HepG2 (cell line): ENCODE results near the gene LYRM4. TPM values are rescaled to one million over a fixed set of nuclear protein-coding genes. Genes with fewer than 3 reads are reported as not detected.

Experiments
- ATAC-seq: fragments of 200-7000 bp; cut with Tn5 transposase; 3 replicates; pipeline ENCODE4 v1.9.1; 2020; ENCODE audit warnings: mild to moderate bottlenecking, moderate library complexity
- BruUV-seq: library from RNA; stranded (reverse); fragments of 400-500 nt; replicated peaks from 2 replicates; lab custom pipeline; 2021; lab: Mats Ljungman, UMichigan
- CTCF ChIA-PET: fragments of 300-600 bp; formaldehyde crosslinking; extraction: SDS; loops from one replicate; lab custom pipeline; 2021; ENCODE audit warnings: low total read pairs, inconsistent platforms, low intra/inter-chr PET ratio; lab: Yijun Ruan, JAX
- POLR2A ChIA-PET: fragments of 350-600 bp; sonication (Branson Sonifier 250); formaldehyde crosslinking; loops from one replicate; lab custom pipeline; 2020; ENCODE audit warnings: antibody characterized with exemption, inconsistent platforms; lab: Yijun Ruan, JAX
- DNase-seq: peaks from one replicate; pipeline ENCODE4 v3.0.0-alpha.2; 2015; ENCODE audit warnings: low spot score
- FAIRE-seq: peaks from 3 replicates; lab custom pipeline; 2011; peaks lifted over from hg19 to GRCh38; lab: Jason Lieb, UNC
- H2AFZ ChIP-seq: one replicate; pipeline ENCODE4 v1.6.1; 2011; ENCODE audit warnings: low read length, inconsistent platforms
- H3K27ac ChIP-seq: fragments of 300-600 bp; 3 replicates; pipeline ENCODE4 v1.8.0; 2011; ENCODE audit warnings: mixed run types, mild to moderate bottlenecking, mixed read lengths, low read length, inconsistent platforms; ENCODE audit not compliant: insufficient read depth; ENCODE audit errors: extremely low read length
- H3K27me3 ChIP-seq, 2 experiments: fragments of 200-600 bp in 1 of 2; 2 replicates in 1 of 2; 3 replicates in 1 of 2; pipeline versions ENCODE4 v1.6.0 to v1.8.0; 2011; ENCODE audit warnings: low read length in 2 of 2, mild to moderate bottlenecking in 2 of 2, moderate library complexity in 2 of 2, inconsistent platforms in 1 of 2; ENCODE audit not compliant: insufficient read depth in 2 of 2, control insufficient read depth in 1 of 2
- H3K36me3 ChIP-seq, 2 experiments: fragments of 200-600 bp in 1 of 2; replicated peaks in 1 of 2; 2 replicates in 1 of 2; 3 replicates in 1 of 2; pipeline versions ENCODE4 v1.5.1 to v1.8.0; 2011; ENCODE audit warnings: low read length in 2 of 2, inconsistent platforms in 1 of 2; ENCODE audit not compliant: insufficient read depth in 2 of 2, control insufficient read depth in 1 of 2
- H3K4me1 ChIP-seq: 2 replicates; pipeline ENCODE4 v1.5.1; 2012; ENCODE audit warnings: low read length, inconsistent platforms; ENCODE audit not compliant: insufficient read depth
- H3K4me2 ChIP-seq: 2 replicates; pipeline ENCODE4 v1.6.0; 2011; ENCODE audit warnings: low read depth, low read length, inconsistent platforms
- H3K4me3 ChIP-seq, 3 experiments: fragments of 200-600 bp in 1 of 3; sonication (generic), shearing (Covaris generic) in 1 of 3; replicated peaks in 1 of 3; 2 replicates each; pipeline ENCODE4 v1.5.1; 2011 to 2016; ENCODE audit warnings: low read length in 3 of 3, inconsistent platforms in 2 of 3, low read depth in 2 of 3, mild to moderate bottlenecking in 2 of 3, control low read depth in 1 of 3, mixed read lengths in 1 of 3; ENCODE audit not compliant: insufficient read depth in 1 of 3
- H3K79me2 ChIP-seq: one replicate; pipeline ENCODE4 v1.6.1; 2011; ENCODE audit warnings: low read length, inconsistent platforms; ENCODE audit not compliant: insufficient read depth
- H3K9ac ChIP-seq: 2 replicates; pipeline ENCODE4 v1.6.0; 2011; ENCODE audit warnings: mild to moderate bottlenecking, low read depth, low read length, inconsistent platforms; ENCODE audit not compliant: insufficient read depth
- H3K9me3 ChIP-seq: 2 replicates; pipeline ENCODE4 v1.5.1; 2012; ENCODE audit warnings: mild to moderate bottlenecking, low read length
- H4K20me1 ChIP-seq: 2 replicates; pipeline ENCODE4 v1.6.0; 2011; ENCODE audit warnings: inconsistent platforms, mild to moderate bottlenecking, low read length, moderate library complexity; ENCODE audit not compliant: insufficient read depth
- CEBPB ChIP-seq: IDR thresholded peaks from 2 replicates; pipeline ENCODE4 v1.6.1; 2011; ENCODE audit warnings: low read depth, low read length, improper control_type of control experiment, borderline replicate concordance
- SAFB2 ChIP-seq: sonication (generic); formaldehyde crosslinking; IDR thresholded peaks from 2 replicates; pipeline ENCODE4 v1.5.1; 2020; ENCODE audit warnings: missing genetic modification reagents, low read depth, mild to moderate bottlenecking, borderline replicate concordance
- ZBTB38 ChIP-seq: sonication (generic); formaldehyde crosslinking; IDR thresholded peaks from 2 replicates; pipeline ENCODE4 v1.5.1; 2020; ENCODE audit warnings: mild to moderate bottlenecking, missing genetic modification reagents
- ZNF773 ChIP-seq: sonication (generic); formaldehyde crosslinking; IDR thresholded peaks from 2 replicates; pipeline ENCODE4 v1.4.0; 2020; ENCODE audit warnings: missing genetic modification reagents, borderline replicate concordance
- ZNF891 ChIP-seq: sonication (generic); formaldehyde crosslinking; IDR thresholded peaks from 2 replicates; pipeline ENCODE4 v1.5.0; 2020; ENCODE audit warnings: mild to moderate bottlenecking, missing genetic modification reagents
- WGBS: methylation state at CpG from one replicate; pipeline ENCODE4 v1.1.6; 2017; ENCODE audit warnings: low lambda C conversion rate; 5-methylcytosine and 5-hydroxymethylcytosine counted together
- in situ Hi-C: cut with HindIII; loops from 2 replicates; pipeline ENCODE4 v1.10.0; 2017; ENCODE audit warnings: low pct_unique_long_range_greater_than_20kb; ENCODE audit not compliant: extremely low pct_ligation_motif_present
- intact Hi-C: fragments of 100-400 bp; cut with micrococcal nuclease; formaldehyde crosslinking; loops from one replicate; pipeline ENCODE4 v1.10.0; 2022; ENCODE audit not compliant: unreplicated experiment
- polyA plus RNA-seq, 8 experiments: library from polyadenylated mRNA; depleted of rRNA in 3 of 8; stranded (reverse) in 7 of 8; unstranded in 1 of 8; fragments of >200 nt; fragmentation: Illumina TruSeq in 4 of 8; extraction: Trizol in 4 of 8; gene quantifications; 2 replicates each; pipeline versions ENCODE4 v1.2.1 to v1.2.3, GENCODE V29; 2011 to 2016; ENCODE audit warnings: low read depth in 4 of 8, missing spikeins in 1 of 8, mixed read lengths in 1 of 8; ENCODE audit not compliant: insufficient read depth in 1 of 8
- total RNA-seq, 5 experiments: library from RNA; depleted of rRNA; stranded (reverse); fragments of >200 nt; fragmentation: Illumina TruSeq; extraction: Trizol; gene quantifications; 2 replicates each; pipeline ENCODE4 v1.2.3, GENCODE V29; 2016; ENCODE audit warnings: low read depth in 1 of 5
- TF ChIP-seq, protein P1 (sequence below): sonication (generic); formaldehyde crosslinking; IDR thresholded peaks from 2 replicates; pipeline ENCODE4 v1.5.1; 2020; ENCODE audit warnings: mild to moderate bottlenecking, moderate library complexity, missing genetic modification reagents
- TF ChIP-seq, protein P2 (sequence below): sonication (generic); formaldehyde crosslinking; IDR thresholded peaks from 2 replicates; pipeline ENCODE4 v1.4.0; 2020; ENCODE audit warnings: mild to moderate bottlenecking, missing genetic modification reagents, borderline replicate concordance
- TF ChIP-seq, protein P3 (sequence below): sonication (generic); formaldehyde crosslinking; IDR thresholded peaks from 2 replicates; pipeline ENCODE4 v1.5.1; 2020; ENCODE audit warnings: mild to moderate bottlenecking, missing genetic modification reagents, moderate library complexity

LYRM4 gene
- total and polyA plus RNA-seq, 2 of the 13 experiments (the other 11 are each of a cell fraction or from before 2014, with no cell fraction given): 64.6 to 67.5 TPM

DNA sequence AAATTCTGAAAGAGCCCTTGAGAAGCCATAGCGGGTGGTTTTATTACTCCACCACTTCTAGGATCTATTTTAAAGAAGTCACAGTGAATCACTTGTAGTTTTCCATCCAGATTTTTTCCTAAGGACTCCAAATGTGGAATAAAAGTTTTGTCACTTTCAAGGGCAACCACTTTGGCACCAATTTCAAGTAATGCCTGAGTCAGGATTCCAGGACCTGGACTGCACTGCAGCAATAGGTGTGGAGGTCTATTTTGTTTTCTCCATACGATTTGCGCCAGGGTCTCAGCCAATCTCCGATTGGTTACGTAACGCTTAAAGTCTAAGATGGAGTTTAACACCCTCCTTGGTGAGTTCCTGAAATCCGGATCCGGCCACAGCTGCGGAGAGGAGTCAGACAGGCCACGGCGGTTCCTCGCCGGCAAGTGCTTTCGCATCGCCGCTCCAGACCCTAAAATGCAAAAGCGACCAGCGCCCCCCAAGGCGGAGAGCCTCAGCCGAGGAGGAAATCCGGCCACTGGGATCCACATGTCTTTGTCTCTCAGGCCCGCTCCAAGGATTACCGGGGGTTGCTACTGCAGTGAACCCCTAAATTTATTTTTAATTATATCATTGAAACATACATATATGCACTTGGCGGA lies 194.2 kb downstream of the LYRM4 start:
- Histone ChIP-seq H3K36me3 (no peaks in the 10 kb centered on the region), H3K9ac (no peak overlapping the region), H3K4me3 (no peak overlapping the region), H3K4me2 (no peak overlapping the region), H3K9me3 (no peaks in the 10 kb centered on the region), H3K79me2 (no peaks in the 10 kb centered on the region), H4K20me1 (no peaks in the 10 kb centered on the region)
- WGBS: 96% methylated on average over 24 of the region's 24 CpGs
- intact Hi-C loops: no loop called here
- FAIRE-seq (no peak), DNase-seq (no peak), ATAC-seq (no peak)
- no TSS peak for BruUV-seq
- ChIA-PET POLR2A (interaction anchor here (0.8 kb wide), 1 partner anchor 16 kb away, joined by 4 read pairs; no protein-coding TSS in a partner anchor), CTCF (no interaction called here)
- TF ChIP-seq ZBTB38 (CRISPR knock-in tag) (peak; percentile 33; the same call in 1 of the 2 replicates), ZNF773 (no peak), SAFB2 (CRISPR knock-in tag) (no peak), CEBPB (peak; percentile 48; the same call in 1 of the 2 replicates), ZNF891 (no peak)
- TF ChIP-seq, protein P1, sequence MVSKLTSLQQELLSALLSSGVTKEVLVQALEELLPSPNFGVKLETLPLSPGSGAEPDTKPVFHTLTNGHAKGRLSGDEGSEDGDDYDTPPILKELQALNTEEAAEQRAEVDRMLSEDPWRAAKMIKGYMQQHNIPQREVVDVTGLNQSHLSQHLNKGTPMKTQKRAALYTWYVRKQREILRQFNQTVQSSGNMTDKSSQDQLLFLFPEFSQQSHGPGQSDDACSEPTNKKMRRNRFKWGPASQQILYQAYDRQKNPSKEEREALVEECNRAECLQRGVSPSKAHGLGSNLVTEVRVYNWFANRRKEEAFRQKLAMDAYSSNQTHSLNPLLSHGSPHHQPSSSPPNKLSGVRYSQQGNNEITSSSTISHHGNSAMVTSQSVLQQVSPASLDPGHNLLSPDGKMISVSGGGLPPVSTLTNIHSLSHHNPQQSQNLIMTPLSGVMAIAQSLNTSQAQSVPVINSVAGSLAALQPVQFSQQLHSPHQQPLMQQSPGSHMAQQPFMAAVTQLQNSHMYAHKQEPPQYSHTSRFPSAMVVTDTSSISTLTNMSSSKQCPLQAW: no peak
- TF ChIP-seq, protein P2, sequence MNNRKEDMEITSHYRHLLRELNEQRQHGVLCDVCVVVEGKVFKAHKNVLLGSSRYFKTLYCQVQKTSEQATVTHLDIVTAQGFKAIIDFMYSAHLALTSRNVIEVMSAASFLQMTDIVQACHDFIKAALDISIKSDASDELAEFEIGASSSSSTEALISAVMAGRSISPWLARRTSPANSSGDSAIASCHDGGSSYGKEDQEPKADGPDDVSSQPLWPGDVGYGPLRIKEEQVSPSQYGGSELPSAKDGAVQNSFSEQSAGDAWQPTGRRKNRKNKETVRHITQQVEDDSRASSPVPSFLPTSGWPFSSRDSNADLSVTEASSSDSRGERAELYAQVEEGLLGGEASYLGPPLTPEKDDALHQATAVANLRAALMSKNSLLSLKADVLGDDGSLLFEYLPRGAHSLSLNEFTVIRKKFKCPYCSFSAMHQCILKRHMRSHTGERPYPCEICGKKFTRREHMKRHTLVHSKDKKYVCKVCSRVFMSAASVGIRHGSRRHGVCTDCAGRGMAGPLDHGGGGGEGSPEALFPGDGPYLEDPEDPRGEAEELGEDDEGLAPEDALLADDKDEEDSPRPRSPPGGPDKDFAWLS (CRISPR knock-in tag): no peak
- TF ChIP-seq, protein P3, sequence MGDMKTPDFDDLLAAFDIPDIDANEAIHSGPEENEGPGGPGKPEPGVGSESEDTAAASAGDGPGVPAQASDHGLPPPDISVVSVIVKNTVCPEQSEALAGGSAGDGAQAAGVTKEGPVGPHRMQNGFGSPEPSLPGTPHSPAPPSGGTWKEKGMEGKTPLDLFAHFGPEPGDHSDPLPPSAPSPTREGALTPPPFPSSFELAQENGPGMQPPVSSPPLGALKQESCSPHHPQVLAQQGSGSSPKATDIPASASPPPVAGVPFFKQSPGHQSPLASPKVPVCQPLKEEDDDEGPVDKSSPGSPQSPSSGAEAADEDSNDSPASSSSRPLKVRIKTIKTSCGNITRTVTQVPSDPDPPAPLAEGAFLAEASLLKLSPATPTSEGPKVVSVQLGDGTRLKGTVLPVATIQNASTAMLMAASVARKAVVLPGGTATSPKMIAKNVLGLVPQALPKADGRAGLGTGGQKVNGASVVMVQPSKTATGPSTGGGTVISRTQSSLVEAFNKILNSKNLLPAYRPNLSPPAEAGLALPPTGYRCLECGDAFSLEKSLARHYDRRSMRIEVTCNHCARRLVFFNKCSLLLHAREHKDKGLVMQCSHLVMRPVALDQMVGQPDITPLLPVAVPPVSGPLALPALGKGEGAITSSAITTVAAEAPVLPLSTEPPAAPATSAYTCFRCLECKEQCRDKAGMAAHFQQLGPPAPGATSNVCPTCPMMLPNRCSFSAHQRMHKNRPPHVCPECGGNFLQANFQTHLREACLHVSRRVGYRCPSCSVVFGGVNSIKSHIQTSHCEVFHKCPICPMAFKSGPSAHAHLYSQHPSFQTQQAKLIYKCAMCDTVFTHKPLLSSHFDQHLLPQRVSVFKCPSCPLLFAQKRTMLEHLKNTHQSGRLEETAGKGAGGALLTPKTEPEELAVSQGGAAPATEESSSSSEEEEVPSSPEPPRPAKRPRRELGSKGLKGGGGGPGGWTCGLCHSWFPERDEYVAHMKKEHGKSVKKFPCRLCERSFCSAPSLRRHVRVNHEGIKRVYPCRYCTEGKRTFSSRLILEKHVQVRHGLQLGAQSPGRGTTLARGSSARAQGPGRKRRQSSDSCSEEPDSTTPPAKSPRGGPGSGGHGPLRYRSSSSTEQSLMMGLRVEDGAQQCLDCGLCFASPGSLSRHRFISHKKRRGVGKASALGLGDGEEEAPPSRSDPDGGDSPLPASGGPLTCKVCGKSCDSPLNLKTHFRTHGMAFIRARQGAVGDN (CRISPR knock-in tag): peak; percentile 31; the same call in 1 of the 2 replicates
- TF ChIP-seq, all 625 proteins: peak for 3
- Histone ChIP-seq H2AFZ (no peak overlapping the region), H3K27me3 (no peaks in the 10 kb centered on the region), H3K4me1 (peaks cover 73% of the 10 kb centered on the region), H3K27ac (peak overlapping the region; percentile 83)
- in situ Hi-C loops: no loop called here
